Tibial nerve (tissue), 4 donors: ENCODE measurements around the gene SLC38A10.

ENCODE experiments used
- CTCF ChIP-seq, 5 experiments: fragments of 200-600 bp in 3 of 5; fragments of 450-650 bp in 2 of 5; sonication (generic) in 3 of 5; IDR thresholded peaks; one replicate each; pipeline ENCODE4 v1.5.1; 2016 to 2019; ENCODE audit warnings: antibody characterized with exemption in 5 of 5, mild to moderate bottlenecking in 3 of 5, moderate library complexity in 2 of 5
- EP300 ChIP-seq, 2 donors: sonication (generic); formaldehyde crosslinking; IDR thresholded peaks; one replicate each; pipeline ENCODE4 v1.6.1; 2017; ENCODE audit warnings: antibody characterized with exemption in 2 of 2, mild to moderate bottlenecking in 1 of 2

- TF ChIP-seq CTCF (IDR thresholded peaks at IDR 0.05) (no peak), EP300 (IDR thresholded peaks at IDR 0.05) (no peak)
Measured at GRCh38 chr17:81245024-81245664, 50.0 kb downstream of the SLC38A10 start.
